Measurements from ENCODE around the gene HPN. TPM values are rescaled to one million over a fixed set of nuclear protein-coding genes. Genes with fewer than 3 reads are reported as not detected.

Gene HPN
- total and polyA plus RNA-seq, 2 donors (not counting 3 experiments of a cell fraction or from before 2014, with no cell fraction given): 0.10 TPM; not detected in 1

GRCh38 chr19:35070471-35070870 lies 28.9 kb downstream of the HPN start:
- FAIRE-seq (no peak), DNase-seq (ENCODE audit: low read depth, low spot score) (no peak)
- intact Hi-C loops (cut with micrococcal nuclease) (no loop called here), dilution Hi-C loops (cut with MboI; ENCODE audit: extremely low pct_ligation_motif_present, low sequenced_read_pairs) (no loop called here)
- H3K9ac ChIP-seq (replicated peaks; ENCODE audit: extremely low read depth, insufficient read depth, low read length): no peak overlapping the region
- H3K9me3 ChIP-seq (replicated peaks; ENCODE audit: control insufficient read depth, insufficient read depth, low read length): no peaks in the 10 kb centered on the region
- ChIA-PET POLR2A (no interaction called here), CTCF (interaction anchor here (1.3 to 1.9 kb wide), 6 partner anchors 16 to 425 kb away, joined by 6 to 11 read pairs (median 8); partner anchors contain the start of gene LGI4)
- H3K4me2 ChIP-seq (ENCODE audit: insufficient read depth, low read length): no peak overlapping the region
- H3K27ac ChIP-seq (ENCODE audit: insufficient read depth, low read depth, low read length): no peak overlapping the region
- no TSS peak for BruUV-seq (replicated peaks)
- H4K20me1 ChIP-seq (replicated peaks; ENCODE audit: control insufficient read depth, extremely low read depth, insufficient read depth, low read length): no peaks in the 10 kb centered on the region
- no peaks in the 10 kb centered on the region for H3K27me3 ChIP-seq (ENCODE audit: control insufficient read depth in 2 of 2, insufficient read depth in 2 of 2, low read length in 2 of 2)
- no peaks in the 10 kb centered on the region for H3K4me1 ChIP-seq (ENCODE audit: control insufficient read depth, extremely low read depth, insufficient read depth, low read length)
- no peak for TF ChIP-seq MYC (IDR thresholded peaks at IDR 0.05; ENCODE audit: low read depth, low read length)
- no peaks in the 10 kb centered on the region for H3K9me1 ChIP-seq (replicated peaks; ENCODE audit: control insufficient read depth, extremely low read depth, insufficient read depth, low read length)
- no peak overlapping the region for H2AFZ ChIP-seq (ENCODE audit: low read depth, low read length)
- H3K36me3 ChIP-seq (ENCODE audit: control insufficient read depth in 2 of 2, extremely low read depth in 1 of 2, insufficient read depth in 2 of 2, low read length in 2 of 2): no peaks in the 10 kb centered on the region
- no peaks in the 10 kb centered on the region for H3K79me2 ChIP-seq (ENCODE audit: control insufficient read depth, insufficient read depth, low read length)
- H3K4me3 ChIP-seq (replicated peaks in 1 of 3; ENCODE audit: insufficient read depth in 1 of 3, low read depth in 1 of 3, low read length in 3 of 3): no peak overlapping the region

GRCh38 chr19:35073516-35073915 lies 32.0 kb downstream of the HPN start:
- ChIA-PET CTCF (no interaction called here), POLR2A (no interaction called here)
- no peak overlapping the region for H3K4me3 ChIP-seq (replicated peaks in 1 of 3; ENCODE audit: insufficient read depth in 1 of 3, low read depth in 1 of 3, low read length in 3 of 3)
- H3K4me2 ChIP-seq (ENCODE audit: insufficient read depth, low read length): no peak overlapping the region
- intact Hi-C loops (cut with micrococcal nuclease) (no loop called here), dilution Hi-C loops (cut with MboI; ENCODE audit: extremely low pct_ligation_motif_present, low sequenced_read_pairs) (no loop called here)
- H3K9me3 ChIP-seq (replicated peaks; ENCODE audit: control insufficient read depth, insufficient read depth, low read length): no peaks in the 10 kb centered on the region
- no peak overlapping the region for H2AFZ ChIP-seq (ENCODE audit: low read depth, low read length)
- no peak for DNase-seq (ENCODE audit: low read depth, low spot score)
- no peak overlapping the region for H3K9ac ChIP-seq (replicated peaks; ENCODE audit: extremely low read depth, insufficient read depth, low read length)
- H3K36me3 ChIP-seq (ENCODE audit: control insufficient read depth in 2 of 2, extremely low read depth in 1 of 2, insufficient read depth in 2 of 2, low read length in 2 of 2): no peaks in the 10 kb centered on the region
- no peaks in the 10 kb centered on the region for H3K79me2 ChIP-seq (ENCODE audit: control insufficient read depth, insufficient read depth, low read length)
- no peaks in the 10 kb centered on the region for H3K27me3 ChIP-seq (ENCODE audit: control insufficient read depth in 2 of 2, insufficient read depth in 2 of 2, low read length in 2 of 2)
- no peak overlapping the region for H3K27ac ChIP-seq (ENCODE audit: insufficient read depth, low read depth, low read length)
- H3K4me1 ChIP-seq (ENCODE audit: control insufficient read depth, extremely low read depth, insufficient read depth, low read length): no peaks in the 10 kb centered on the region
- H3K9me1 ChIP-seq (replicated peaks; ENCODE audit: control insufficient read depth, extremely low read depth, insufficient read depth, low read length): no peaks in the 10 kb centered on the region
- no peak for FAIRE-seq
- BruUV-seq (replicated peaks): no TSS peak
- TF ChIP-seq CTCF (IDR thresholded peaks at IDR 0.05; ENCODE audit: extremely low read depth in 1 of 2, insufficient read depth in 1 of 2, low read depth in 1 of 2, low read length in 2 of 2): no peak
- no peak for TF ChIP-seq FOS (IDR thresholded peaks at IDR 0.05; ENCODE audit: borderline replicate concordance, insufficient read depth, low read length)
- no peak for TF ChIP-seq POLR2A (IDR thresholded peaks at IDR 0.05; ENCODE audit: low read depth, low read length)
- TF ChIP-seq JUN (IDR thresholded peaks at IDR 0.05; ENCODE audit: borderline replicate concordance, insufficient read depth, insufficient read length, low read depth): no peak
- no peak for TF ChIP-seq MYC (IDR thresholded peaks at IDR 0.05; ENCODE audit: low read depth, low read length)
- no peak for TF ChIP-seq GATA2 (IDR thresholded peaks at IDR 0.05; ENCODE audit: insufficient read depth, insufficient read length, low read depth, low read length)
- TF ChIP-seq POLR2AphosphoS5 (IDR thresholded peaks at IDR 0.05; ENCODE audit: insufficient read depth, low read depth, low read length): no peak
- no peak for TF ChIP-seq MAX (IDR thresholded peaks at IDR 0.05; ENCODE audit: insufficient read depth, insufficient read length)
- TF ChIP-seq EZH2 (IDR thresholded peaks at IDR 0.05; ENCODE audit: borderline replicate concordance, low read depth, low read length, severe bottlenecking): no peak
- H4K20me1 ChIP-seq (replicated peaks; ENCODE audit: control insufficient read depth, extremely low read depth, insufficient read depth, low read length): no peaks in the 10 kb centered on the region
